ENCODE data around the gene CFTR.

GRCh38 chr7:117592011-117592635 is 112.3 kb downstream of the CFTR start:
- TF ChIP-seq POLR2A (IDR thresholded peaks at IDR 0.05) (no peak), CTCF (IDR thresholded peaks at IDR 0.05) (no peak)

All from thyroid gland (tissue), 4 donors.